K562 (cell line): ENCODE measurements around the gene APC2. TPM values are rescaled to one million over a fixed set of nuclear protein-coding genes. Genes with fewer than 3 reads are reported as not detected.

ENCODE experiments used
- CEBPB ChIP-seq: fragments of 450-650 bp; IDR thresholded peaks from 2 replicates; pipeline ENCODE4 v1.6.1; 2016; ENCODE audit warnings: missing genetic modification characterization, missing compliant biosample characterization
- FOXP1 ChIP-seq: sonication (generic); formaldehyde crosslinking; IDR thresholded peaks from 2 replicates; pipeline ENCODE4 v1.8.0; 2022; ENCODE audit warnings: mild to moderate bottlenecking, missing genetic modification reagents
- HMGN3 ChIP-seq: IDR thresholded peaks from 2 replicates; pipeline ENCODE4 v1.6.1; 2011; ENCODE audit warnings: borderline replicate concordance, low read depth, mild to moderate bottlenecking, mixed read lengths, low read length; ENCODE audit not compliant: insufficient read length; ENCODE audit errors: extremely low read depth
- KAT7 ChIP-seq: sonication (generic); formaldehyde crosslinking; IDR thresholded peaks from 2 replicates; pipeline ENCODE4 v1.8.0; 2022; ENCODE audit warnings: missing genetic modification reagents, mild to moderate bottlenecking, borderline replicate concordance
- POLR2G ChIP-seq: fragments of 200-400 bp; formaldehyde crosslinking; IDR thresholded peaks from 2 replicates; pipeline ENCODE4 v1.6.1; 2017; ENCODE audit warnings: low read depth, mild to moderate bottlenecking, antibody characterized with exemption, low read length, moderate library complexity
- RB1 ChIP-seq: fragments of 450-650 bp; IDR thresholded peaks from 2 replicates; pipeline ENCODE4 v1.6.1; 2017; ENCODE audit warnings: low read depth, mild to moderate bottlenecking
- TEAD1 ChIP-seq, 2 experiments: fragments of 450-650 bp in 1 of 2; sonication (generic) in 1 of 2; formaldehyde crosslinking; IDR thresholded peaks; 2 replicates each; pipeline versions ENCODE4 v1.4.0 to v1.8.0; 2020 to 2022; ENCODE audit warnings: mild to moderate bottlenecking in 2 of 2, missing genetic modification reagents in 1 of 2
- ZFX ChIP-seq: sonication (generic); formaldehyde crosslinking; IDR thresholded peaks from 2 replicates; pipeline ENCODE4 v1.8.0; 2022; ENCODE audit warnings: mild to moderate bottlenecking, missing genetic modification reagents, moderate library complexity
- polyA plus RNA-seq, 8 experiments: library from polyadenylated mRNA; depleted of rRNA in 4 of 8; stranded (reverse) in 5 of 8; unstranded in 3 of 8; fragments of >200 nt; fragmentation: Nextera tagmentation in 2 of 8; fragmentation: Illumina TruSeq in 1 of 8; extraction: Ambion mirVana in 2 of 8; extraction: Trizol in 1 of 8; gene quantifications; 2 replicates each; pipeline versions ENCODE4 v1.2.1 to v1.2.3, GENCODE V29; 2011 to 2014; ENCODE audit warnings: inconsistent platforms in 1 of 8, missing spikeins in 1 of 8
- total RNA-seq, 7 experiments: library from RNA; depleted of rRNA in 6 of 7; stranded (reverse); fragments of >200 nt in 6 of 7; fragmentation: Illumina TruSeq in 2 of 7; extraction: Trizol in 2 of 7; gene quantifications; 2 replicates each; pipeline versions ENCODE4 v1.2.1 to v1.2.3, GENCODE V29; 2011 to 2021; ENCODE audit warnings: low replicate concordance in 1 of 7
- TF ChIP-seq, protein P1 (sequence below): fragments of 450-650 bp; conservative IDR thresholded peaks from 2 replicates; pipeline ENCODE4 v1.6.1; 2016; ENCODE audit warnings: missing genetic modification characterization, low read depth, mild to moderate bottlenecking, missing compliant biosample characterization, moderate library complexity
- TF ChIP-seq, protein P2 (sequence below), 2 experiments: fragments of 450-650 bp; IDR thresholded peaks; 2 replicates each; pipeline ENCODE4 v1.6.1; 2016; ENCODE audit warnings: mild to moderate bottlenecking in 2 of 2, borderline replicate concordance in 1 of 2, low read depth in 1 of 2, moderate library complexity in 1 of 2
- TF ChIP-seq, protein P3 (sequence below): fragments of 450-650 bp; IDR thresholded peaks from 2 replicates; pipeline ENCODE4 v1.6.1; 2016; ENCODE audit warnings: borderline replicate concordance

APC2 gene
- total and polyA plus RNA-seq, 9 of the 15 experiments (the other 6 are each of a cell fraction or from before 2014, with no cell fraction given), result 0.01 to 0.40 (median 0.05) TPM; not detected in 3

DNA sequence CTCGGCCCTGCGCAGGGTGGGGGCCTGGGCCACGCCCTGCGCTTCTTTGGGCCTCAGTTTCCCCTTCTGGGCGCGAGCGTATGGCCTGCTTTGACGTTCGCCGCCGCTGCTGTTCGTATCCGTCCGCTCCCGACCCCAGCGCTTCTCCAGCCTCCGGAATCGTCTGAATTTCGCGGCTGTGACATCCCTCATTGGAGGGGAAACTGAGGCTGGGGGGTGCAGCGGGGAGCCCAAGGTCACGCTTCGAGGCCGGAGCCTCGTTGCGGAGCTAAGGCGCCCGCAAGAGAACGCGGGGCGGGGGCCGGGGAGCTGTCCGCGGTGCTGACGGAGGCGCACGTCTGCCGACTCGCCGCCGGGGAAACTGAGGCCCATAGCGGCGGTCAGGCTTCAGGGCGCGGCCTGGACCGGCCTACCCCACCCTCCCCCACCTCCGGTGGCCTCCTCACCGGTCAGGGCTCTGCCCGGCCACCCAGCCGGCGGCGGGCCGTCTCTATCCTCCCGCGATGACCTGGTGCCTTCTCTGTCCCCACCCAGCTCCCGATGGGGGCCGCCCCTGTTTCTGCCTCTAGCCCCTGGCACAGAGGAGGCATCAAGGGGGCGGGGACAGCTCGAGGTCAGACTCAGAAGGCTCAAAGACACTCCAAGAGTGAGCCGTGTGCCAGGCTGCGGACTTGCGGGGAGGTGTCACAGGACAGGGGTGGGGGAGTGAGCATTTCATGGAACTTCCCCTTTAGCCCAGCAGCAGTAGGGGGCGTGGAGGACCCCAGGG, 3.0 kb upstream of the APC2 start (continued):
- TF ChIP-seq, protein P1, sequence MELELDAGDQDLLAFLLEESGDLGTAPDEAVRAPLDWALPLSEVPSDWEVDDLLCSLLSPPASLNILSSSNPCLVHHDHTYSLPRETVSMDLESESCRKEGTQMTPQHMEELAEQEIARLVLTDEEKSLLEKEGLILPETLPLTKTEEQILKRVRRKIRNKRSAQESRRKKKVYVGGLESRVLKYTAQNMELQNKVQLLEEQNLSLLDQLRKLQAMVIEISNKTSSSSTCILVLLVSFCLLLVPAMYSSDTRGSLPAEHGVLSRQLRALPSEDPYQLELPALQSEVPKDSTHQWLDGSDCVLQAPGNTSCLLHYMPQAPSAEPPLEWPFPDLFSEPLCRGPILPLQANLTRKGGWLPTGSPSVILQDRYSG (tag), result no peak
- TF ChIP-seq FOXP1 (CRISPR knock-in tag) (peak; percentile 88), TEAD1 (CRISPR knock-in tag; IDR thresholded peaks at IDR 0.05) (peak in 1 of 2 experiments; percentile 45; a peak in 1 of 4 replicates), CEBPB (tag) (no peak), RB1 (peak; percentile 39; the same call in 1 of the 2 replicates), KAT7 (CRISPR knock-in tag) (peak; percentile 74; the same call in 1 of the 2 replicates), HMGN3 (peak; percentile 37), POLR2G (0 out of 2 replicates have a peak, but pooled peaks have one; percentile 20), ZFX (CRISPR knock-in tag) (peak; percentile 52)
- TF ChIP-seq, protein P2, sequence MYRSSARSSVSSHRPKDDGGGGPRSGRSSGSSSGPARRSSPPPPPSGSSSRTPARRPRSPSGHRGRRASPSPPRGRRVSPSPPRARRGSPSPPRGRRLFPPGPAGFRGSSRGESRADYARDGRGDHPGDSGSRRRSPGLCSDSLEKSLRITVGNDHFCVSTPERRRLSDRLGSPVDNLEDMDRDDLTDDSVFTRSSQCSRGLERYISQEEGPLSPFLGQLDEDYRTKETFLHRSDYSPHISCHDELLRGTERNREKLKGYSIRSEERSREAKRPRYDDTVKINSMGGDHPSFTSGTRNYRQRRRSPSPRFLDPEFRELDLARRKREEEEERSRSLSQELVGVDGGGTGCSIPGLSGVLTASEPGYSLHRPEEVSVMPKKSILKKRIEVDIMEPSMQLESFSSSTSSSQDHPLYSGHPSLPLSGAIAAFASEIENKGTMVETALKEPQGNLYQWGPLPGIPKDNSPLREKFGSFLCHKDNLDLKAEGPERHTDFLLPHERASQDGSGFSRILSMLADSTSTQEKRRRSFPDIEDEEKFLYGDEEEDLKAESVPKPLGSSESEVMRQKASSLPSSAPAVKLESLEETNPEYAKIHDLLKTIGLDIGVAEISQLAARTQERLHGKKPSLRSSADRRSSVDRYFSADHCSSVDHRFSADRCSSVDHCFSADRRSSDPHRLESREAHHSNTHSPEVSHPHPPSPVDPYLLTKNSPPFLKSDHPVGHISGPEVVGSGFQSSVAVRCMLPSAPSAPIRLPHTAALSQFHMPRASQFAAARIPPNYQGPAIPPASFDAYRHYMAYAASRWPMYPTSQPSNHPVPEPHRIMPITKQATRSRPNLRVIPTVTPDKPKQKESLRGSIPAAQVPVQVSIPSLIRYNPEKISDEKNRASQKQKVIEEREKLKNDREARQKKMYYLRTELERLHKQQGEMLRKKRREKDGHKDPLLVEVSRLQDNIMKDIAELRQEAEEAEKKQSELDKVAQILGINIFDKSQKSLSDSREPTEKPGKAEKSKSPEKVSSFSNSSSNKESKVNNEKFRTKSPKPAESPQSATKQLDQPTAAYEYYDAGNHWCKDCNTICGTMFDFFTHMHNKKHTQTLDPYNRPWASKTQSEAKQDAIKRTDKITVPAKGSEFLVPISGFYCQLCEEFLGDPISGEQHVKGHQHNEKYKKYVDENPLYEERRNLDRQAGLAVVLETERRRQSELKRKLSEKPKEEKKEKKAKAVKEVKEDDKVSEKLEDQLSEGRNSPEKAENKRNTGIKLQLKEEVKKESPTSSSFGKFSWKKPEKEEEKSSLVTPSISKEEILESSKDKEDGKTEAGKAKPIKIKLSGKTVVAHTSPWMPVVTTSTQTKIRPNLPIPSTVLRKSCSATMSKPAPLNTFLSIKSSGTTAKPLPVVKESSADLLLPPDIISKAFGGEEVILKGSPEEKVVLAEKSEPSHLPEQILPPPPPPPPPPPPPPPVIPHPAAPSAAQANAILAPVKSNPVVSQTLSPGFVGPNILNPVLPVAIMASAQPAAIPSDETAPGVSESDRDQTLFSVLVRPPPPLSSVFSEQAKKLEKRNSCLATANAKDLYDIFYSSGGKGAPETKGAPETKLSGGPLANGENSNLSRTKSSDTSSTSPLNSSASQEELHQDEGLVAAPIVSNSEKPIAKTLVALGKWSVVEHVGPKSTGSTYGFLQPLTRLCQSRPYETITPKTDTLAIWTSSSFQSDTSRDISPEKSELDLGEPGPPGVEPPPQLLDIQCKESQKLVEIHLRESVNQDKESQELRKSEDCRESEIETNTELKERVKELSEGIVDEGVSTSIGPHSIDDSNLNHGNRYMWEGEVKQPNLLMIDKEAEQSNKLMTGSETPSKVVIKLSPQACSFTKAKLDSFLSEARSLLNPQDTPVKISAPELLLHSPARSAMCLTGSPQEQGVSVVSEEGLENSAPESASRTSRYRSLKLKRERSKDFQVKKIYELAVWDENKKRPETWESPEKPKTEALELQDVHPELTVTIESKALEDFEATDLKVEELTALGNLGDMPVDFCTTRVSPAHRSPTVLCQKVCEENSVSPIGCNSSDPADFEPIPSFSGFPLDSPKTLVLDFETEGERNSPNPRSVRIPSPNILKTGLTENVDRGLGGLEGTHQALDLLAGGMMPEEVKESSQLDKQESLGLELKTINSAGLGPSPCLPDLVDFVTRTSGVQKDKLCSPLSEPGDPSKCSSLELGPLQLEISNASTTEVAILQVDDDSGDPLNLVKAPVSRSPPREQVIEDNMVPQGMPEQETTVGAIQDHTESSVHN (IDR thresholded peaks at IDR 0.05; ENCODE audit: borderline replicate concordance in 1 of 2, low read depth in 1 of 2), result no peak
- TF ChIP-seq, protein P3, sequence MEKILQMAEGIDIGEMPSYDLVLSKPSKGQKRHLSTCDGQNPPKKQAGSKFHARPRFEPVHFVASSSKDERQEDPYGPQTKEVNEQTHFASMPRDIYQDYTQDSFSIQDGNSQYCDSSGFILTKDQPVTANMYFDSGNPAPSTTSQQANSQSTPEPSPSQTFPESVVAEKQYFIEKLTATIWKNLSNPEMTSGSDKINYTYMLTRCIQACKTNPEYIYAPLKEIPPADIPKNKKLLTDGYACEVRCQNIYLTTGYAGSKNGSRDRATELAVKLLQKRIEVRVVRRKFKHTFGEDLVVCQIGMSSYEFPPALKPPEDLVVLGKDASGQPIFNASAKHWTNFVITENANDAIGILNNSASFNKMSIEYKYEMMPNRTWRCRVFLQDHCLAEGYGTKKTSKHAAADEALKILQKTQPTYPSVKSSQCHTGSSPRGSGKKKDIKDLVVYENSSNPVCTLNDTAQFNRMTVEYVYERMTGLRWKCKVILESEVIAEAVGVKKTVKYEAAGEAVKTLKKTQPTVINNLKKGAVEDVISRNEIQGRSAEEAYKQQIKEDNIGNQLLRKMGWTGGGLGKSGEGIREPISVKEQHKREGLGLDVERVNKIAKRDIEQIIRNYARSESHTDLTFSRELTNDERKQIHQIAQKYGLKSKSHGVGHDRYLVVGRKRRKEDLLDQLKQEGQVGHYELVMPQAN, result 0 out of 2 replicates have a peak, but pooled peaks have one; percentile 31
